ENCODE results near the gene CD80.

The CD80 gene

GRCh38 chr3:119550192-119550910, 9.1 kb downstream of the CD80 start:
- no peak for DNase-seq

- no peak for DNase-seq
Observed at GRCh38 chr3:119548341-119548740, 11.1 kb downstream of the CD80 start.

- no peak for DNase-seq
Observed at GRCh38 chr3:119547227-119547626, 12.2 kb downstream of the CD80 start.

- DNase-seq: no peak
Observed at GRCh38 chr3:119543147-119543546, 16.3 kb downstream of the CD80 start.

GRCh38 chr3:119542168-119542767, 17.1 kb downstream of the CD80 start:
- DNase-seq: no peak

- DNase-seq: no peak
Observed at GRCh38 chr3:119541547-119541946, 17.9 kb downstream of the CD80 start.

GRCh38 chr3:119538772-119539171, 20.6 kb downstream of the CD80 start:
- no peak for DNase-seq

- DNase-seq: no peak
Observed at GRCh38 chr3:119536757-119537156, 22.7 kb downstream of the CD80 start.

GRCh38 chr3:119534296-119534695, 25.1 kb downstream of the CD80 start:
- DNase-seq: no peak

- no peak for DNase-seq
Observed at GRCh38 chr3:119531151-119531550, 28.3 kb downstream of the CD80 start.

- DNase-seq: no peak
Observed at GRCh38 chr3:119530456-119530855, 29.0 kb downstream of the CD80 start.

- no peak for DNase-seq
Observed at GRCh38 chr3:119529883-119530282, 29.5 kb downstream of the CD80 start.

- no peak for DNase-seq
Observed at GRCh38 chr3:119527714-119528113, 31.7 kb downstream of the CD80 start.

GRCh38 chr3:119524931-119525662, 34.3 kb downstream of the CD80 start:
- peak in 1 of 51 donors; percentile 21 for DNase-seq

- DNase-seq: no peak
Observed at GRCh38 chr3:119518026-119518425, 41.4 kb downstream of the CD80 start.

- no peak for DNase-seq
Observed at GRCh38 chr3:119517112-119517511, 42.3 kb downstream of the CD80 start.

GRCh38 chr3:119514637-119515036, 44.8 kb downstream of the CD80 start:
- DNase-seq: no peak

- no peak for DNase-seq
Observed at GRCh38 chr3:119510690-119511089, 48.7 kb downstream of the CD80 start.

GRCh38 chr3:119508172-119508845, 51.1 kb downstream of the CD80 start:
- DNase-seq: no peak

GRCh38 chr3:119507404-119507803, 52.0 kb downstream of the CD80 start:
- DNase-seq: no peak

- DNase-seq: no peak
Observed at GRCh38 chr3:119506631-119507030, 52.8 kb downstream of the CD80 start.

- no peak for DNase-seq
Observed at GRCh38 chr3:119500901-119501300, 58.5 kb downstream of the CD80 start.

Data from hypothalamus (tissue), 51 donors.